T-helper 9 cell (primary cell): ENCODE measurements around the gene LRRC37A3.
"Not testable (repeated sequence)": the region's sequence is repeated elsewhere in the genome, so short reads cannot be mapped to it uniquely, and the experiment has no call there.

ENCODE experiments used
- DNase-seq: peaks from one replicate; pipeline ENCODE4 v3.0.0-alpha.2; 2020
- total RNA-seq, 2 donors: gene quantifications; one replicate each; lab custom pipeline; 2026; lab: John Stamatoyannopoulos, UW

The LRRC37A3 gene
- total RNA-seq = 1.6 to 7.5 reads per million in 2 donors

DNA sequence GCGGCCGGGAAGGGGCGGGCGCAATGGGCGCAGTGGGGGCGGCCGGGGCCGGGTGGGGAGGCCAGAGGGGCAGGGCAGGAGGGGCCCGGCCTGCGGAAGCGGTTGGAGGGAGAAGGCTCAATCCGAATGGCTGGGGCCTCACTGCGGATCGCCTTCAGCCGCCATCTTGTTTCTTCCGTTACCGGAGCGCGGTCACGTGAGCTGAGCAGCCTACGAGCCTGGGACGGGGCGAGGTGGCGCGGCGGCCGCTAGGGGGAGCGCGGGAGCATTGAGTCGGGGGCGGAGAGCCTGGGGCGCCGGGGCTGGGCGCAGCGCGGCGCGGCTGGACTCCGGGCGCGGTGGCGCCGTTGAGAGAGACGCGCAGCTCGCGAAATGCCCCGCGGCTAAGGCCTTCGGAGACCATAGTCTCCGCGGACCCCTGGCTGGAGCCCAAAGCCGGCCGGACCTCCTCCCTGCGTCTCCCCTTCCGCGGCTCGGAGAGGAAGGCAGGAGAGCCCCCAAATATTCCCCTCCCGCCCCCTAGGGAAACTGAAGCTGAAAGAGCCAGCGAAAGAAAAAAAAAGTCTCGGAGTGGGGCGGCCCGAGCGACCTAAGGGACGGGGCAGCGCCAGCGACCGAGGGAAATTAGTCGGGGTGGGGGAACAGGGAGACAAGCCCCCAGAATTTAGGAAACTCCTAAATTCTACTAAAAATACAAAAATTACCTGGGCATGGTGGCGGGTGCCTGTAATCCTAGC lies at the start of gene LRRC37A3:
LRRC37A3 (minus strand) TSS at position 190 of the 737 bp plus-strand sequence. CDS start 22,221 bp downstream, outside the sequence.
- DNase-seq = peak; percentile 100

- peak; percentile 75 for DNase-seq
These were observed 46.6 kb upstream of the LRRC37A3 start for GRCh38 chr17:64965873-64966287.

DNA sequence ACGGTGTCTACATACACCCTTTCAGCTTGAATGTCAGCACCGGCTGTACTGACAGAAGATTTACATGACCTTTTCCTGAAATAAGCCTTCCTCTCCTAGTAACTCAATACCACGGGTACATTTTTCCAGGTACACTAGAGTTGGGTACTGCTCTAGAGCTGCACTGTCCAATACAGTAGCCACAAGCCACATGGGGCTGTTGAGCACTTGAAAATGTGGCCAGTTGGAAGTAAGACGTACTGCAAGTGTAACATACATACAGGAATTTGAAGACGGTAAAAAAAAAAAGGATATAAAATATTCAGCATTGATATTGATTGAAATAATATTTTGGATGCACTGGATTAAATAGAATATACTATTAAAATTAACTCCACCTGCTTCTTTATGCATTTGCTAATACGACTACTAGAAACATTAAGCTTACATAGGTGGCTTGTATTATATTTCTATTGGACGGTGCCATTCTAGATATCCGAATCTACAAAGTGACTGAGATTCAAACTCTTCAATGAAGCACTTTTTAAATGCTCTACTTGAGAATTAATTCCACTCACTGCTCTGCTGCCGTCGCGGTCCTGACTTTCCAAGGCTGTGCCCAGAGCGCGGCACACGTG lies 46.1 kb upstream of the LRRC37A3 start:
- DNase-seq = not testable (repeated sequence)

DNA sequence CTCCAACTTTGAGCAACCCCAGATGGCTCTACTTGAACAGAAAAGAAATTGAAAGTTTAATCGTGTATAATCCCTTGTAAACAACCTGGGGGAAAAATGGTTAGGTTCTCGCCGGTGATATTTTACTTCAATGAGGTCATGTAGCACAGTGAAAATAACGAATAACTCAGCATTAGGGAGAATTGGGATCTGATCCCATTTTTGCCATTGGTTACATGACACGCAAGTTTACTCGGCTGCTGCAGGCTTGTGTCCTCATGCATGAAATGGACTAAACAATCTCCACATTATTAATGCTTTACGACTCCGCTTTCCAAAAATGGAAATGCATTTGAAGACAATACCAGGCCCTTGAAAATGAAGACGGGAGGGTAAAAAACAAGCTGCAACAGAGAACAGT lies 45.5 kb upstream of the LRRC37A3 start:
- no peak for DNase-seq

GRCh38 chr17:64963814-64964213 lies 44.5 kb upstream of the LRRC37A3 start:
- DNase-seq = not testable (repeated sequence)

- DNase-seq = not testable (repeated sequence)
These were observed 42.5 kb upstream of the LRRC37A3 start for GRCh38 chr17:64961563-64962378.

GRCh38 chr17:64951877-64952276 lies 32.6 kb upstream of the LRRC37A3 start:
- no peak for DNase-seq

GRCh38 chr17:64950871-64951270 lies 31.6 kb upstream of the LRRC37A3 start:
- no peak for DNase-seq

DNA sequence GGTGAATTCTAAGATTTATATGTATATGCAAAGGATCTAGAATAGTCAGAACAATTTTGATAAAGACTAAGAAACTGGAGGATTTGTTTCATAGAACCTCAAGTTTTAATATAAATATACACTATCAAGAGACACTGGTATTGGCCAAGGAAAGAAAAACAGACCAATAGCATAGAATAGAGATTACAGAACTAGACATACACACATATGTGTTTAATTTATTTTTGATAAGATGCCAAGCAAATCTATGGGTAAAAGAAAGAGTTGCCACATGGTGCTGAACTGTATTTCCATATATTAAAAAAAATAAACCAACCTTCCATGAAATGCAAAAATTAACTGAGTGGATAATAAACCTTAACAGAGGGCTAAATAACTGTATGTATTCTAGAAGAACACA lies 27.9 kb upstream of the LRRC37A3 start:
- DNase-seq = no peak

GRCh38 chr17:64941761-64942160 lies 22.5 kb upstream of the LRRC37A3 start:
- no peak for DNase-seq

DNA sequence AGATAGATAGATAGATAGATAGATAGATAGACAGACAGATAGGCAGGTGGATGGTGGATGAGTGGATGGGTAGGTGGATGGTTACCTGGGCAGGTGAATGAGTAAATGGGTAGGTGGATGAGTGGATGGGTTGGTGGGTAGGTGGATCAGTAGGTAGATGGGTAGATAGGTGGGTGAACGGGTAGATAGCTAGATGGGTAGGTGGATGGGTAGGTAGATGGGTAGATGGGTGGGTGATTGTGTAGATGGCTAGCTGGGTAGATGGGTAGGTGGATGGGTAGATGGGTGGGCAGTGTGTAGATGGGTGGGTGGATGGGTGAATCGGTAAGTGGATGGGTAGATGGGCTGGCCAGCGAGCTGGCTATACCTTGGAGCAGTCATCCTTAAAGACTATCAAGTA lies 21.8 kb upstream of the LRRC37A3 start:
- no peak for DNase-seq

GRCh38 chr17:64940055-64940454 lies 20.8 kb upstream of the LRRC37A3 start:
- no peak for DNase-seq

- peak; percentile 26 for DNase-seq
These were observed 19.7 kb upstream of the LRRC37A3 start for GRCh38 chr17:64938925-64939474.

- DNase-seq = no peak
These were observed 19.0 kb upstream of the LRRC37A3 start for GRCh38 chr17:64938290-64938689.

- no peak for DNase-seq
These were observed 16.8 kb upstream of the LRRC37A3 start for GRCh38 chr17:64936117-64936516.

- DNase-seq = not testable (repeated sequence)
These were observed 15.1 kb upstream of the LRRC37A3 start for GRCh38 chr17:64934284-64934778.

GRCh38 chr17:64932850-64933249 lies 13.6 kb upstream of the LRRC37A3 start:
- DNase-seq = not testable (repeated sequence)

- not testable (repeated sequence) for DNase-seq
These were observed 11.1 kb upstream of the LRRC37A3 start for GRCh38 chr17:64930374-64930773.

- DNase-seq = not testable (repeated sequence)
These were observed 10.3 kb upstream of the LRRC37A3 start for GRCh38 chr17:64929419-64930209.

DNA sequence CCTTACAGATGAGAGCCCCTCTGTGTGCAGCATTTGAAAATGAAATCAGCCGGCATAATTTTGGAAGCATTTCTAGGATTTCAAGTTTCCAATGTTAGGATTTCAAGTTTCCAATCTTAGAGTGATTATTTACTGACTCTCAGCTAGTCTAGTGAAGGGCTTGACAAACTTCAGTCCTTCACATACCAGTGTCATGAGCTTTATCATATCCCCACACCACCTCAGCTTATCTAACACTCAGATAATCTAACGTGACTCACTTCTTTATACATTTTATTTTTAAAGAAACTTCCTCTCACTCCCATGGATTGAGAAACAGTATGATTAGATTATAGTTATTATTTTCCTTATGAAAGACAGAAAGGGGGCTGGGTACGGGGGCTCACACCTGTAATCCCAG lies 9.4 kb upstream of the LRRC37A3 start:
- not testable (repeated sequence) for DNase-seq

- DNase-seq = peak; percentile 47
These were observed 8.2 kb upstream of the LRRC37A3 start for GRCh38 chr17:64927444-64927843.

- DNase-seq = not testable (repeated sequence)
These were observed 7.2 kb upstream of the LRRC37A3 start for GRCh38 chr17:64926430-64926829.
